MM.1S (cell line): Measurements from ENCODE around the gene ASB2.

Source experiments
- DNase-seq: peaks from one replicate; pipeline ENCODE4 v3.0.0-alpha.2; 2015
- H2AFZ ChIP-seq: fragments of 300-600 bp; sonication (generic); 2 replicates; pipeline ENCODE4 v1.6.0; 2016; ENCODE audit warnings: antibody characterized with exemption, low read length
- H3F3A ChIP-seq: fragments of 300-600 bp; sonication (generic); 2 replicates; pipeline ENCODE4 v1.6.1; 2016; ENCODE audit warnings: mild to moderate bottlenecking, antibody characterized with exemption, low read length, moderate library complexity, mixed read lengths; ENCODE audit not compliant: insufficient read depth
- H3K27ac ChIP-seq: fragments of 300-600 bp; sonication (generic); 2 replicates; pipeline ENCODE4 v1.5.1; 2016; ENCODE audit warnings: mild to moderate bottlenecking, low read length
- H3K27me3 ChIP-seq: fragments of 300-600 bp; sonication (generic); replicated peaks from 2 replicates; pipeline ENCODE4 v1.6.0; 2016; ENCODE audit warnings: low read length; ENCODE audit not compliant: insufficient read depth
- H3K36me3 ChIP-seq: fragments of 300-600 bp; sonication (generic); replicated peaks from 2 replicates; pipeline ENCODE4 v1.6.1; 2016; ENCODE audit warnings: mild to moderate bottlenecking, low read length, mixed read lengths; ENCODE audit not compliant: insufficient read depth
- H3K4me1 ChIP-seq: fragments of 300-600 bp; sonication (generic); 2 replicates; pipeline ENCODE4 v1.6.1; 2016; ENCODE audit warnings: low read length, mixed read lengths
- H3K4me2 ChIP-seq: fragments of 300-600 bp; sonication (generic); 2 replicates; pipeline ENCODE4 v1.6.0; 2016; ENCODE audit warnings: low read depth, low read length
- H3K4me3 ChIP-seq: fragments of 300-600 bp; sonication (generic); 2 replicates; pipeline ENCODE4 v1.5.1; 2016; ENCODE audit warnings: low read length, mixed read lengths
- H3K79me2 ChIP-seq: fragments of 300-600 bp; sonication (generic); 2 replicates; pipeline ENCODE4 v1.6.1; 2016; ENCODE audit warnings: mixed run types, low read length, mixed read lengths
- H3K9ac ChIP-seq: fragments of 300-600 bp; sonication (generic); 2 replicates; pipeline ENCODE4 v1.6.1; 2016; ENCODE audit warnings: low read length, mixed read lengths
- H3K9me2 ChIP-seq: fragments of 300-600 bp; sonication (generic); replicated peaks from 2 replicates; pipeline ENCODE4 v1.6.1; 2016; ENCODE audit warnings: mild to moderate bottlenecking, low read length, mixed read lengths; ENCODE audit not compliant: insufficient read depth
- H3K9me3 ChIP-seq: fragments of 300-600 bp; sonication (generic); replicated peaks from 2 replicates; pipeline ENCODE4 v1.6.1; 2016; ENCODE audit warnings: mild to moderate bottlenecking, low read length, mixed read lengths; ENCODE audit not compliant: insufficient read depth
- H4K20me1 ChIP-seq: fragments of 300-600 bp; sonication (generic); 2 replicates; pipeline ENCODE4 v1.6.1; 2016; ENCODE audit warnings: mild to moderate bottlenecking, low read length, moderate library complexity, mixed read lengths; ENCODE audit not compliant: insufficient read depth
- CTCF ChIP-seq: fragments of 300-600 bp; sonication (generic); IDR thresholded peaks from 2 replicates; pipeline ENCODE4 v1.5.1; 2016; ENCODE audit warnings: antibody characterized with exemption, low read length, mixed read lengths
- EZH2 ChIP-seq: fragments of 300-600 bp; sonication (generic); optimal IDR thresholded peaks from 2 replicates; pipeline ENCODE3; 2017; ENCODE audit warnings: low read depth, mild to moderate bottlenecking, antibody characterized with exemption, low read length, mixed read lengths
- EZH2phosphoT487 ChIP-seq: fragments of 300-600 bp; sonication (generic); IDR thresholded peaks from 2 replicates; pipeline ENCODE4 v1.6.1; 2018; ENCODE audit warnings: antibody characterized with exemption, low read length

ASB2 gene

GRCh38 chr14:93965946-93966474 is 10.4 kb downstream of the ASB2 start:
- H3K9me2 ChIP-seq: no peaks in the 10 kb centered on the region
- H3K36me3 ChIP-seq: no peaks in the 10 kb centered on the region
- no peak overlapping the region for H3K4me3 ChIP-seq
- DNase-seq: no peak
- no peak overlapping the region for H2AFZ ChIP-seq
- peaks cover 33% of the 10 kb centered on the region for H3K4me1 ChIP-seq
- TF ChIP-seq EZH2phosphoT487 (no peak), EZH2 (no peak), CTCF (no peak)
- H3K9me3 ChIP-seq: no peaks in the 10 kb centered on the region
- no peak overlapping the region for H3K9ac ChIP-seq
- peaks cover 11% of the 10 kb centered on the region; the same call in 1 of the 2 replicates for H3F3A ChIP-seq
- no peaks in the 10 kb centered on the region for H3K27me3 ChIP-seq
- H3K27ac ChIP-seq: no peak overlapping the region
- H3K79me2 ChIP-seq: no peaks in the 10 kb centered on the region; the same call in 1 of the 2 replicates
- no peak overlapping the region for H3K4me2 ChIP-seq
- H4K20me1 ChIP-seq: no peaks in the 10 kb centered on the region

- no peaks in the 10 kb centered on the region for H3K9me3 ChIP-seq
- H3K4me3 ChIP-seq: no peak overlapping the region
- H3K4me2 ChIP-seq: no peak overlapping the region
- no peaks in the 10 kb centered on the region for H3K36me3 ChIP-seq
- H4K20me1 ChIP-seq: no peaks in the 10 kb centered on the region
- no peaks in the 10 kb centered on the region for H3K9me2 ChIP-seq
- peaks cover 11% of the 10 kb centered on the region for H3F3A ChIP-seq
- no peak overlapping the region for H3K27ac ChIP-seq
- TF ChIP-seq EZH2phosphoT487 (no peak), CTCF (no peak), EZH2 (no peak)
- H3K4me1 ChIP-seq: peaks cover 35% of the 10 kb centered on the region
- H3K9ac ChIP-seq: no peak overlapping the region
- no peaks in the 10 kb centered on the region for H3K27me3 ChIP-seq
- H2AFZ ChIP-seq: no peak overlapping the region
- no peaks in the 10 kb centered on the region; the same call in 1 of the 2 replicates for H3K79me2 ChIP-seq
- no peak for DNase-seq
Observed at GRCh38 chr14:93965287-93965821, 11.0 kb downstream of the ASB2 start.

DNA sequence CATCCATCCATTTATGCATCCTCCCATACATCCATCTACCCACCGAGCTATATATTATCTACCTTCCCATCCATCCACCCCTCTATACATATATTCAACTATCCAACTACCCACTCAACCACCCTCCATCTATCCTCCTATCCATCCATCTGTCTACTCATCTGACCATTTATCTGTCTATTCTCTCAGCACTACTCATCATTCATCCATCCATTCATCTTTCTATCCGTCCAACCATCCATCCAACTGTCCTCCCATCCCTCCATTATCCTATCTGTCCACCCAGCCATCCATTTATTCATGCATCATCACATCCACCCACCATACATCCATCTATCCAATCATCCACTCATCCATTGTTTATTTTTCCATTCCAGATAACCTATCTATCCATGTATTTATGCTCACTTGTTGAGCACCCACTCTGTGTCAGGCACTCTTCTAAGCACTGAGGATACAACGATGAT is 11.5 kb downstream of the ASB2 start:
- H3K4me2 ChIP-seq: no peak overlapping the region
- H3K4me1 ChIP-seq: peaks cover 37% of the 10 kb centered on the region
- no peak overlapping the region for H3K27ac ChIP-seq

More for the DNA sequence above, 11.5 kb downstream of the ASB2 start:
- TF ChIP-seq CTCF: no peak
- TF ChIP-seq EZH2phosphoT487: no peak
- TF ChIP-seq EZH2: no peak
- Histone ChIP-seq H3K9ac (no peak overlapping the region), H3K27me3 (no peaks in the 10 kb centered on the region), H3K79me2 (no peaks in the 10 kb centered on the region), H3K9me2 (no peaks in the 10 kb centered on the region), H3K4me3 (no peak overlapping the region), H3F3A (peaks cover 13% of the 10 kb centered on the region), H2AFZ (no peak overlapping the region), H3K9me3 (no peaks in the 10 kb centered on the region), H3K36me3 (no peaks in the 10 kb centered on the region), H4K20me1 (no peaks in the 10 kb centered on the region)
- DNase-seq: no peak
